Activated CD8-positive, alpha-beta memory T cell treated with anti-CD3 and anti-CD28 coated beads, Interleukin-2, amount 10 ng/mL, durations not matched to agents 7 days and 5 days (primary cell): ENCODE data around the gene HIPK1. TPM values are rescaled to one million over a fixed set of nuclear protein-coding genes. Genes with fewer than 3 reads are reported as not detected.
"Not testable (repeated sequence)": the region's sequence is repeated elsewhere in the genome, so short reads cannot be mapped to it uniquely, and the experiment has no call there.

Experiments used
- ATAC-seq: fragments of 150-1000 bp; cut with Tn5 transposase; one replicate; pipeline ENCODE4 v1.10.0; 2021; ENCODE audit warnings: moderate library complexity
- CTCF ChIA-PET: fragments of 350-600 bp; sonication (Branson Sonifier 250); formaldehyde crosslinking; loops from one replicate; lab custom pipeline; 2021; ENCODE audit warnings: antibody characterized with exemption; lab: Charles Lee
- DNase-seq: peaks from one replicate; pipeline ENCODE4 v3.0.0-alpha.2; 2020
- H3K27ac Mint-ChIP-seq: one replicate; pipeline ENCODE4 v1.8.0; 2021; ENCODE audit warnings: mild to moderate bottlenecking, mixed read lengths
- H3K27me3 Mint-ChIP-seq: one replicate; pipeline ENCODE4 v1.8.0; 2021; ENCODE audit warnings: mixed read lengths
- H3K36me3 Mint-ChIP-seq: one replicate; pipeline ENCODE4 v1.8.0; 2021; ENCODE audit warnings: mild to moderate bottlenecking, mixed read lengths
- H3K4me1 Mint-ChIP-seq: one replicate; pipeline ENCODE4 v1.8.0; 2021; ENCODE audit warnings: mixed read lengths
- H3K4me3 Mint-ChIP-seq: one replicate; pipeline ENCODE4 v1.8.0; 2021; ENCODE audit warnings: mild to moderate bottlenecking, moderate library complexity, mixed read lengths
- H3K9me3 Mint-ChIP-seq: one replicate; pipeline ENCODE4 v1.8.0; 2022; ENCODE audit warnings: low read depth, mixed read lengths
- total RNA-seq, 2 experiments: library from RNA; stranded (reverse); gene quantifications; one replicate each; pipeline ENCODE4 v1.2.3, GENCODE V29; 2021

HIPK1 gene
- total RNA-seq, 2 experiments from 2014 or later: 90.4 to 97.9 TPM

DNA sequence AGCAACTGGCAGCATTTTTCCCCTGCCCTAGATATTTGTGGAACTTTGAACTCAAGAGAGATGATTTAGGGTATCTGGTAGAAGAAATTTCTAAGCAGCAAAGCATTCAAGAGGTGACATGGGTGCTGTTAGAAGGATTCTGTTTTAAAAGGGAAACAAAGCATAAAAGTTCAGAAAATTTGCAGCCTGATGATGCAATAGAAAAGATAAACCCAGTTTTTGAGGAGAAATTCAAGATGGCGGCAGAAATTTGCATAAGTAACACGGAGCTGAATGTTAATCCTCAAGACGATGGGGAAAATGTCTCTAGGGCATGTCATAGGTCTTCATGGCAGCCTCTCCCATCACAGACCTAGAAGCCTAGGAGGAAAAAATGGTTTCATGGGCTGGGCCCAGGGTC, 90.6 kb downstream of the HIPK1 start:
- H3K4me1 Mint-ChIP-seq, H3K4me3 Mint-ChIP-seq, ATAC-seq, CTCF ChIA-PET, DNase-seq, H3K27ac Mint-ChIP-seq, H3K27me3 Mint-ChIP-seq, H3K9me3 Mint-ChIP-seq, H3K36me3 Mint-ChIP-seq: not testable (repeated sequence)

DNA sequence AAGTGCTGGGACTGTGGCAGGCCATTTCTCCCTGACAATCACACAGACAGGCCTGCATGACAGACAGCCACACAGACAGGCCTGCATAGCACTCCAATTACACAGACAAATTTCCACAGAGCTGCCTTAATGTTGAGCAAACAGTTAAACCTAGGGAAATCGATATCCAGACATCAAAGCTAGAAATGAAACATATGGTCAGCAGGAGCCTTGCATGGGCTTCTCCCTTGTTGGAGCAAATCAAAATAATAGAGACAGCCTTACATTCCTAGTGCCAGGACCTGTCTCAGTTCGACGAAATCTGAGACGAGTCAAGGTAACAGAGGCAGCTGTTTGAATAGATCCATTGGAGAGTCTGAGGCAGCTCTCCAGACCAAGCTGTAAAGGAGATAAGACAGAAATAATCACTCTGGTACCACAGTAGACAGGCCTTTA, 92.6 kb downstream of the HIPK1 start:
- Mint-ChIP-seq H3K27ac (no peak overlapping the region), H3K9me3 (no peaks in the 10 kb centered on the region), H3K36me3 (no peaks in the 10 kb centered on the region), H3K4me3 (no peak overlapping the region), H3K27me3 (no peaks in the 10 kb centered on the region), H3K4me1 (no peaks in the 10 kb centered on the region)
- ATAC-seq (no peak), DNase-seq (no peak)
- CTCF ChIA-PET: interaction anchor here (0.8 kb wide), 1 partner anchor 262 kb away, joined by 3 read pairs; no protein-coding TSS in a partner anchor

DNA sequence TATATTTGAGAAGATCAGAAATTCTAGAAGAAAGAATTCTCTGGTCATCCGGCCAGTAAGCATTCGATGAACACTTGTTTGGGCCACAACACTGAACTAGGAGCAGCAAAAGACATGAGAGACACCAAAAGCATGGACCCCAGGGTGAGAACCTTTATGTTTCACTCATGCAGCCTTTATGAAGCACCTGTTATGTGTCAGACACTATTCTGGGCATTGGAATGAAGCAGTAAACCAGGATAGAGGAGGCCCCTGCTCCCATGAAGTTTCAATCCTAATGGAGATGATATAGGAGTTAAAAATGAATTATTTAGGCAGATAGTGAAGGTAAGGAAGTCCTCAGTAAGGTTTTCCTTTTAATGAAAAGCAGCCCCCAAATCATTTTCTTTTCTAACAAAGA, 93.8 kb downstream of the HIPK1 start:
- Mint-ChIP-seq H3K27me3 (no peaks in the 10 kb centered on the region), H3K36me3 (no peaks in the 10 kb centered on the region), H3K9me3 (no peaks in the 10 kb centered on the region), H3K4me1 (no peaks in the 10 kb centered on the region), H3K4me3 (no peak overlapping the region), H3K27ac (no peak overlapping the region)
- CTCF ChIA-PET: no interaction called here
- DNase-seq (no peak), ATAC-seq (no peak)

DNA sequence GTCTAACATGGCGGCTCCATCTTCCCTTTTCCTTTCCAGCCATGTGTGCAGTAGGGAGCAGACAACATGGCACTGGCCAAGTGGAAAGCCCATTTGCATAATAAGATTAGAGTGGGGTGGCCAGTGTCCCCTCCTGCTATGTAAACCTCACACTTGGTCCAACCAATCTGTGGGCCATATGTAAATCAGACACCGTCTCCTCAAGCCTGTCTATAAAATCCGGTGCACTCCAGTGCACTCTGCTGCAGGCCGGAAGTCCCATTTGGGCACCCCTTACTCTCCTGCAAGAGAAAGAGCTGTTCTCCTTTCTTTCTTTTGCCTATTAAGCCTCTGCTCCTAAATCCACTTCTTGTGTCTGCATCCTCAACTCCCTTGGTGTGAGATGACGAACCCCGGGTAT, 94.3 kb downstream of the HIPK1 start:
- no peak for DNase-seq
- Mint-ChIP-seq H3K27me3 (no peaks in the 10 kb centered on the region), H3K27ac (no peak overlapping the region), H3K4me1 (no peaks in the 10 kb centered on the region), H3K36me3 (no peaks in the 10 kb centered on the region), H3K4me3 (no peak overlapping the region), H3K9me3 (no peaks in the 10 kb centered on the region)
- ATAC-seq: no peak
- CTCF ChIA-PET: no interaction called here

DNA sequence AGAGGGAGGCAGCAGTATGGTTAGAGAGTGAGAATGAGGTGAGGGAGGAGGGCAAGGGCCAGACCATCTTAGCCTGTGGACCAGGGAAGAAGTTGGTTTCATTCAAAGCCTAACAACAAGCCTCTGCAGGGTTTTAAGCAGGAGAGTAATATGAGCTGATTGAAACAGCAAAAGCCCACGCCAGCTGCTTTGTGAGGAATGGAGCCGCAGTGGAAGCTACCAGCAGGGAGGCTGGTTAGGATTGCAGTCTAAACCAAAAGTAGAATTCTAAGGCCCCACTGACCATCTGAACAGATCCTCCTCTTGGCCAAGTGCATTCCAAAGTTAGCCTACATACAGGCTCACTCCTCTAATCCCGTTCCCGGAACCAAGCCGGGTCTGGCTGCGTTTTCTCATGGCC, 94.9 kb downstream of the HIPK1 start:
- H3K4me1 Mint-ChIP-seq: no peaks in the 10 kb centered on the region
- no peak for DNase-seq
- H3K27me3 Mint-ChIP-seq: no peaks in the 10 kb centered on the region
- ATAC-seq: no peak
- no peak overlapping the region for H3K4me3 Mint-ChIP-seq
- H3K27ac Mint-ChIP-seq: no peak overlapping the region
- no peaks in the 10 kb centered on the region for H3K9me3 Mint-ChIP-seq
- H3K36me3 Mint-ChIP-seq: no peaks in the 10 kb centered on the region
- CTCF ChIA-PET: no interaction called here

DNA sequence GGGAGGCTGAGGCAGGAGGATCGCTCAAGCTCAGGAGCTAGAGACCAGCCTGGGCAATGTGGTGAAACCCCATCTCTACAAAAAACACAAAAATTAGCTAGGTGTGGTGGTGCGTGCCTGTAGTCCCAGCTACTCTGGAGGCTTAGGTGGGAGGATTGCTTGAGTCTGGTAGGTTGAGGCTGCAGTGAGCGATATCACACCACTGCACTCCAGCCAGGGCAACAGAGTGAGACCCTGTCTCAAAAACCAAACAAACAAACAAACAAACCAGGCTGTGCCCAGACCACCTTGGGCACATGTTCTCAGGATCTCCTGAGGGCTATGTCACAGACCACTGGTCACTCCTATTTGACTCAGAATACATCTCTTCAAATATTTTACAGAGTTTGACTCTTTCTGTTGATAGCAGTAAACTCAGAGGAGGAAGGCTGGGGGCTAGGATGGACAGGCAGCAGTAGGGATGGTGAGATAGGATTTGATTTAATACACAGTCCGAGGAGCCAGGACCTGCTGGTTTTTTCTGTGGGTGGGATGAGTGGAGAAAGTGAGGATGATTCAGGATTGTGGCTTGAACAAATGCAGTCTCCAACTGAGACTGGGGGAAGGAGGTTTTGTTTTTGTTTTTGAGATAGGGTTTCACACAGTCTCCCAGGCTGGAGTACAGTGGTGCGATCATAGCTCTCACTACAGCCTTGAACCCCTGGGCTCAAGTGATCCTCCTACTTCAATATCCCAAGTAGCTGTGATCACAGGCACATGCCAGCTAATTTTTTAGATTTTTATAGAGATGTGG, 96.7 kb downstream of the HIPK1 start:
- ATAC-seq: no peak
- Mint-ChIP-seq H3K27me3 (no peaks in the 10 kb centered on the region), H3K4me1 (no peaks in the 10 kb centered on the region), H3K36me3 (no peaks in the 10 kb centered on the region), H3K4me3 (no peak overlapping the region), H3K9me3 (no peaks in the 10 kb centered on the region), H3K27ac (no peak overlapping the region)
- CTCF ChIA-PET: no interaction called here
- no peak for DNase-seq

DNA sequence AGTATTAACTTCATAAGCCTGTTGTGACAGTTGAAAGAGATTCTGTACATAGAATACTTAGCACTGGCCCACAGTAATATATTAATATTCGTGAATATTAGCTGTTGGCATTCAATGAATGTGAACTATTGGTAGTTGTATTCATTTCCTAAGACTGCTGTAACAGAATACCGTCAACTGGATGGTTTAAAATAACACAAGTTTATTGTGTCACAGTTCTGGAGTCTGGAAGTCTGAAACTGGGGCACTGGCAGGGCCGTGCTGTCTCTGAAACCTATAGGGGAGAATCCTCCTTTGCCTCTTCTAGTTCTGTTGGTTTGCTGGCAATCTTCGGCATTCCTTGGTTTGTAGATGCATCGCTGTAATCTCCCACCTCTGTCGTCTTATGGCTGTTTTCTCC, 97.7 kb downstream of the HIPK1 start:
- DNase-seq (no peak), ATAC-seq (no peak)
- no peaks in the 10 kb centered on the region for H3K36me3 Mint-ChIP-seq
- H3K4me1 Mint-ChIP-seq: no peaks in the 10 kb centered on the region
- no peak overlapping the region for H3K4me3 Mint-ChIP-seq
- H3K9me3 Mint-ChIP-seq: no peaks in the 10 kb centered on the region
- CTCF ChIA-PET: no interaction called here
- no peak overlapping the region for H3K27ac Mint-ChIP-seq
- H3K27me3 Mint-ChIP-seq: no peaks in the 10 kb centered on the region

Other genes with a start within 250 kb of the HIPK1 start
- gene PHTF1, start 169.8 kb upstream of the HIPK1 start, total RNA-seq: 10 to 100 TPM; 27.8 to 30.4 TPM
- 10 to 100 TPM; 23.7 to 24.9 TPM for gene RSBN1, start 116.8 kb upstream of the HIPK1 start, total RNA-seq
- gene PTPN22, start 57.6 kb upstream of the HIPK1 start, total RNA-seq: 100 to 1,000 TPM; 112 to 133 TPM
- 1 to 10 TPM; 1.2 to 2.1 TPM for gene BCL2L15, start 41.7 kb upstream of the HIPK1 start, total RNA-seq
- 10 to 100 TPM; 57.3 to 61.8 TPM for gene AP4B1, start 24.5 kb upstream of the HIPK1 start, total RNA-seq
- 10 to 100 TPM; 19.5 to 21.1 TPM for gene DCLRE1B, start 24.0 kb upstream of the HIPK1 start, total RNA-seq
- gene OLFML3, start 50.1 kb downstream of the HIPK1 start, total RNA-seq: under 1 TPM; 0.26 to 0.29 TPM
- not detected for gene SYT6, start 224.5 kb downstream of the HIPK1 start, total RNA-seq